DMS153 (cell line): ENCODE measurements around the gene KCNQ5.
"Not testable (repeated sequence)": the region's sequence is repeated elsewhere in the genome, so short reads cannot be mapped to it uniquely, and the experiment has no call there.

Experiments used
- DNase-seq: peaks from one replicate; lab custom pipeline; 2025; lab: John Stamatoyannopoulos, UW

Gene KCNQ5

DNA sequence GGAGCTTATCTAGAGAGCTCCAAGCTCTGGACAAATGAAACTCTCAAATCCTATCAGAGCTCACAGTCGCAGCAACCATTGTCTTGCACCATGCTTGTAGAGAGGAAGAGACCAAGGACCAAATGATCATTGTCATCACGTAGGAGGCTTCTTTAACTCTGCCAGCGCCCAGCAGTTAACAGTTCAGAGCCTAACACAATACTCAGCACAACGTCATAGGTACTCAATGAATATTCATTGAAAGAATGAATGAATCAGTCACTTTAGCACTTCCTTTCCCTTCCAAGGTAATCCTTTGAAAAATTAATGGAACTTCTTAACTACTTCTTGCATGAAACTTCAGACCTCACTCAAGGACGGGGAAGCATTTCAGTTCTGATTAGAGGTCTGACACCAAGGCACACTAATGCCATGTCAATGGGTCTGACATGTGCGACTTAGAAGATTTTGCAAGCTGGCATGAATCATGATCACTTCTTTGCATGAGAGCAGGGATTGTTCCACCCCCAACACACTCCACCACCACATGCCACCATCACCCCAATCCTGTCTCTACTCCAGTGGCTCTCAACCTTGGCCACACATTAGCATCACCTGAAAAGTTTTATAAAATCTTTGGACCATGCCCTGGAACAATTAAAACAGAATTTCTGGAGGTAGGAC is 558.3 kb downstream of the KCNQ5 start:
- no peak for DNase-seq

DNA sequence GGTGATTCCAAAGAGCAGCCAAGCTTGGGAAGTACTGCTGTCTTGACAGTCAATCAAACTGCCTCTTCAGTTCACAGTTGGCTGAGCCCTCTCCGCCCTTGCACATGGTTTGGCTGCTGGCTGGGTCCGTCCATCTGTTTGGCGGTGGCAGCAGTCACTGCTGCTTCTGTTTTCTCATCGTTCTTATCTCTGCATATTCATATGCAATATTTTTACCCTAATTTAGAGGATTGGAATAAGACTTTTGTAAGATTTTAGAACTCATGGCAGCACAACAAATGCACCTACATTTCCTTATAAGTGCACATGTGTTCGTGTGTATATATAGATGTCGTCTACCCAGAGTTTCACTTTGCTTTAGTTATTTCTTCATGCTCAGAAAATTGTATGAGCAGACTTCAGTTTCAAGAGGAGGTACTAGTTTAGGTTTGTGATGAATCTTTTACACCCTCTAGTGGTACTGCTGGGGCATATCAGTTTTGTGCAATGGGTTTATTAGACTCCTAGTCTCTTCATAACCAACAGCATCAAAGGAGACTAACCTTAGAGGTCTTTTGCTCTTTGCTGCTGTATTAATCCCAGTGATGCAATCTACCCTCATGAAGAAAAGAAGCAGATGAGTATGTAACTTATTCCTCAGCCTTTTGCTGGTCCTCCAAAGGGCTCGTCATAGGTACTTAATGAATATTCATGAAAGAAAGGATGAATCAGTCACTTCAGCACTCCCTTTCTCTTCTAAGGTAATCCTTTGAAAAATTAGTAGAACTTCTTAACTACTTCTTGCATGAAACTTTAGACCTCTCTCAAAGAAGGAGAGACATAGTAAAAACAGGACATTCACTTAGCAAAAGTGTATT is 559.1 kb downstream of the KCNQ5 start:
- peak; percentile 51 for DNase-seq

DNA sequence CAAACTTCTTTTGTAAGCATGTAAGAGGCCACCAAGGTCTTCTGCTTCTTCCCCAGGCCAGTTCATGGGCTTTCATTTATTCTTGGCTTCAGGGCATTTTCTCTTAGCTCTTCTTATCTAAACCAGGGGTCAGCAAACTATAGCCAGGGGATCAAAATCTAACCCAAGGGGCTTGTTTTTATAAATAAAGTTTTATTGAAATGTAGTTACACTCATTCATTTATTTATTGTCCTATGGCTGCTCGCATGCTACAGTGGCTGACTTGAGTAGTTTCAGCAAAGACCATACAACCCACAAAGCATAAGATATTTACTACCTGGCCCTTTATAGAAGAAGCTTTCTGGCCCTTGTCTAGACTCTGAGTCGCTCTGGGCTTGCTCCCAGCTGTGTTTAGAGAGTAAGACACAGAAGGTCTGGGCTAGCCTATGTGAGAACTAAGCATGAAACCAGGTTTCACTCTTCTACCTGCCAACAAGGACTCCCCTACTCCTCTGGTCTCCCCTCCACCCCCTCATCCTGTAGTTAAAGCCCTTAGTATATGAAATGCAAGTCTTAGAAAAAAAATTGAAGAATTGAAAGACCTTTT is 560.2 kb downstream of the KCNQ5 start:
- DNase-seq = no peak

DNA sequence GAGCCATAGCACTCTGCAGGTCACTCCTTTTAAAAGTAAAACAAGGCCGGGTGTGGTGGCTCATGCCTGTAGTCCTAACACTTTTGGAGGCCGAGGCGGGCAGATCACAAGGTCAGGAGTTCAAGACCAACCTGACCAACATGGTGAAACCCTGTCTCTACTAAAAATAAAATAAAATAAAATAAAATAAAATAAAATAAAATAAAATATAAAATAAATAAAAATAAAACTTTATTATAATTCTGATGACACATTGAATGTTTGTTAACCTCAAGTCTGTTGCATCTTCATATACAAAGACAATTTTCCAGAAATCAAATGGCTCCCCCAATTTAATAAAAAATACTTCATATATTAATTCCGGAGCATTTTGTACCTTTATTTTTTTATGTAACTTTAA is 571.4 kb downstream of the KCNQ5 start:
- DNase-seq = not testable (repeated sequence)

DNA sequence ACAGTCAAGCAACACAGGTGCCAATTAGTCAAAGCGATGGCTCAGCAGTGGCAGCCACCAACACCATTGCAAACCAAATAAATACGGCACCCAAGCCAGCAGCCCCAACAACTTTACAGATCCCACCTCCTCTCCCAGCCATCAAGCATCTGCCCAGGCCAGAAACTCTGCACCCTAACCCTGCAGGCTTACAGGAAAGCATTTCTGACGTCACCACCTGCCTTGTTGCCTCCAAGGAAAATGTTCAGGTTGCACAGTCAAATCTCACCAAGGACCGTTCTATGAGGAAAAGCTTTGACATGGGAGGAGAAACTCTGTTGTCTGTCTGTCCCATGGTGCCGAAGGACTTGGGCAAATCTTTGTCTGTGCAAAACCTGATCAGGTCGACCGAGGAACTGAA is 572.9 kb downstream of the KCNQ5 start:
- DNase-seq = no peak

DNA sequence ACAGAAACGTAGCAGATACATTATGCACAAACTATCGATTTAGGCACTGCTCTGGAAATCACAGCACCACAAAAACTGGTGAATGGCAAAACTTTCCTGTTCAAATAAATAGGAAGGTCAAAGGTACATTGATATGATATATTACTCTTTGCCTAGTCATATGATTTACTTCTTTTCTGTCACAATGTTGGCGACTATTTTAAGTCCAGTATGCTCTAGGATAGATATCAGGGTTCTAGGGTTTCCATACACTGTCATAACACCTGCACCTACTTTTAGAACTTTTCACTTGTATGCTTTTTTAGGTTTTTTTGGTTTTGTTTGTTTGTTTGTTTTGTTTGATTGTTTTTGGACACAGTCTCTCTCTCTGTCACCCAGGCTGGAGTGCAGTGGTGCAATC is 578.4 kb downstream of the KCNQ5 start:
- no peak for DNase-seq

DNA sequence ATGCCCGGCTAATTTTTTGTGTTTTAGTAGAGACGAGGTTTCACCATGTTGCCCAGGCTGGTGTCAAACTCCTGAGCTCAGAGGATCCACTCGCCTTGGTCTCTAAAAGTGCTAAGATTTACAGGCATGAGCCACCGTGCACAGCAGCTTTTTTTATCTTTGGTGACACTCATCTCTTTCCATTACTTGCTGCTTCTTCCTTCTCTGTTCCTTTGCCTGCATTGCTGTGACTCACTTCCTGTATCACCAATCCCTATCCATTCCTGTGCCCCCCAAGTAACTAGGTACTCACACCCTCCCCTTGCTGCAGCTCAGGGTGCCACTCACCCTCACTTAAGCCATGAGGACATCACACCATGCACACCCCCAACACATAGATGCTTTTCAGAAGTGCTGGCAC is 578.9 kb downstream of the KCNQ5 start:
- no peak for DNase-seq

DNA sequence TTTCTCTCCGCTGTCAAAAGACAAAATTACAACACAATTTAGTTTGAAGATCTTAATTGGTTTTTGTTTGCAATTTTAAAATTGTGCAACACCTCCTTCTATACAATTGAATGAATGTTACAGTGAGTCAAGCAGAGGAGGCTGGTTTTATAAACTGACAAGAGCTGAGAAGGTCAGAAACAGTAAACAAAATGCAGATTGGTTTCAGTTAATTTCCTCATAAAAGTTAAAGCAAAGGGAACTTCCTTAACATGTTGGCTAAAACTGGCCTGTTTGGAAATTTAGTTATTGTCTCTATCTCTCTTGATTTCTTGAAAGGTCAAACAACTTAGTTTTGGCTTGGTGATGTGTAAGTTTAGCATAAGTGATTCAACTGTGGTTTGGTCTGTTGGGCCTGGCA is 581.2 kb downstream of the KCNQ5 start:
- no peak for DNase-seq

DNA sequence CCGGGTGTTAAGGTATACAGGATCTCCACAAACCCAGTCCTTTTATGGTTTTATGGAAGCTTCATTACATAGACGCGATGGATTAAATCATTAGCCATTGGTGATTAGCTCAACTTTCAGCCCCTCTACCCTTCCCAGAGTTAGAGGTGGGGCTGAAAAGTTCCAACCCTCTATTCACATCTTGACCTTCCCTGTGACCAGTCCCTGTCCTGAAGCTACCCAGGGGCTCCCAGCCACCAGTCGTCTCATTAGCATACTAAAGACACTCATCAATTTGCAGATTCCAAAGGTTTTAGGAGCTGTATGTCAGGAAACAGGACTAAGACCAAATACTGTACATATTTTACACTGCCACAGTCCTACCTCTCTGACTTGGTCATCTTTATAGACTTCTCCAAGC is 582.4 kb downstream of the KCNQ5 start:
- no peak for DNase-seq

DNA sequence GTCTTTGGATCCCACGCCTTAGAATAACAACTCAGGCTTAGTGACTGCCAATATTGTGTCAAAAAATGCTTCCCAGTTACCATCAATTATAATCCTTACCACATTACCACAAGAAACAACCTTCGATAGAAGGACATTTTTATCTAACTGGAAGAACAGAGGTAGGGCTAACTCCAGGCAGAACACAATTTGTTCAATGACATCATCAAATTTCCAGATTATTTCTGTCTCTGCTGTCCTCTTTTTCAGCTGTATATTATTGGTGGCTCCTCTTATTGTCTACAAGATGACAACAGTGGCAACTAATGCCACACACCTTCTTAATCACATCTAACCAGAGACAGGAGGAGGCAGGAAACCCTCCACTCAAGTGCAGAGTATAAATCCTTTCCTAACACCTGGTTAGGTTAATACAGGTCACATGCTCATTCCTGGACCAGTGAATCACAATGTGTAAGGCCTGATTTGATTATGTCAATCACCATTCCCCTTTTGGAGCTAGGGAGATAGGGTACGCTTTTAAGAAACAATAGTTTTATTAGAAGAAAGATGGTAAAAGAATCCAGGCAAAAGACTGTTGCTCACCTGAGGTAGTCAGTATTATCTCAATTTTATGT is 585.5 kb downstream of the KCNQ5 start:
- DNase-seq = no peak

DNA sequence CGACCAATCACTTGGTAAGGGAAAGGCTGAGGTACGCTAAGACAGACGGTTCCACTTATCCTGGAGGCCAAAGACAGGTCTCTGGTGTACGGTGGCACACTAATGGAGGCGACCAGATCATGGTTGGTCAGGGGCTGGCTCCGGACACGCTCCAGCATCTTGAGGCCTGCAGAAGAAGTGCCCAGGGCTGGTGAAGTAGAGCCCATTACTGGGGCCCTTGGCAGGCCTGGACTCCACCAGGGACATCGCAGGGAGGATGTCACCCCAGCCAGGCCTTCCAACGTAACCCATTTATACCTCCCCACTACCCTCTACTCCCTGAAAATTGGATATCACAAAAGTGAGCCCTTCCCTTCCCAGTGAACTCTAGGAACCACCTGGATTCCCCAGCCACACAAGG is 587.3 kb downstream of the KCNQ5 start:
- no peak for DNase-seq

DNA sequence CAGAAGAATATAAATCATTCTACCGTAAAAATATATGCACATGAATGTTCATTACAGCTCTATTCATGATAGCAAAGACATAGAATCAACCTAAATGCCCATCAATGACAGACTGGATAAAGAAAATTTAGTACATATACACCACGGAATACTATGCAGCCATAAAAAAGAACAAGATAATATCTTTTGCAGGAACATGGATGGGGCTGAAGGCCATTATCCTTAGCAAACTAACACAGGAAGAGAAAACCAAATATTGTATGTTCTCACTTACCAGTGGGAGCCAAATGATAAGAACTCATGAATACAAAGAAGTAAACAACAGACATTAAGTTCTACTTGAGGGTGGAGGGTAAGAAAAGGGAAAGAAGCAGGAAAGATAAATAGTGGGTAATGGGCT is 595.0 kb downstream of the KCNQ5 start:
- no peak for DNase-seq

DNA sequence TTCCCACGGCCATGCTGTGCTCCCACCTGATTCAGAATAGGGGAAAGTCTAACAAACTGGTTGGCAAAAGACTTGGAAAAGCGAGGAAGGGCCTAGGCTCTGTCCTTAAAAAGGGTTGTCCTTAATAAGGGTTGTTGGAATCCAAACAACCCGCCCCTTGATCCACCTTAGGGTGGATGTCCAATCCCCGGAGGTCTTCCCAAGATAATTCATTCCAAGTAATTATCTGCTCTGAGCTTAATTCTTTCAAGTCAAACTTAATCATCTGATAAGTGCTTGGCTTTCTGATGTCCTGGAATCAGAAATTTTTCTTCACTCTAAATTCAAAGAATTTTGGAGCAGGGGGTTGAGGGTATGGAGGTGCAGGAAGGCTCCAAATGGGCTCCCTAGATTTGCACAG is 603.5 kb downstream of the KCNQ5 start, which contains the start of gene KHDC1L:
Gene KHDC1L (minus strand): TSS at position 101 of the 400 bp plus-strand sequence. CDS start 88 bp downstream, at position 13.
- no peak for DNase-seq

DNA sequence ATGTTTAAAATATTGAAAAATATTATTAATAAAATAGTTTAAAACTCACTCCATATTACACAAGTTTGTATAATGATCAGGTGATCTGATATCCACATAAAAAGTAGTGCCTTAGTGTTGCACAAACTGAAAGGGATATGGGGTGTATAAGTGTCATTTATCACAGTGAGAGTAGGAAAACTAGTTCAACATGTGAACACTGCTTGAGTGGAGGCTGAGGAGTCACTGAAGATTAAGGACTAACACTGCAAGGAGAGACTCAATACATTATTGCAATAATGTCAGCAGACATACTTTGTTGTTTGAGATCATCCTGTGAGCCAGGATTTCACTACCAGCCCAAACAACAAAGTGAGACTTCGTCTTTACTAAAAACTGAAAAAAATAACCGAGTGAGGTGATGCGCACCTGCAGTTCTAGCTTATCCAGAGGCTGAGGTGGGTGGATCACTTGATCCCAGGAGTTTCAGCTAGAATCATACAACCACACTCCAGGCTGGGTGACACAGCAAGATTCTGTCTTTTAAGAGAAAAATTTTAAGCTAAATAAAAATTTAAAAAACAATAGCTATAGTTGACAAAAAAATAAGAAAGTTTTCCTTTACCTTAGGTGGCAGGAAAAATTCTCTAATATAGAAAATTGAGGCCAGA is 605.9 kb downstream of the KCNQ5 start:
- DNase-seq = no peak

DNA sequence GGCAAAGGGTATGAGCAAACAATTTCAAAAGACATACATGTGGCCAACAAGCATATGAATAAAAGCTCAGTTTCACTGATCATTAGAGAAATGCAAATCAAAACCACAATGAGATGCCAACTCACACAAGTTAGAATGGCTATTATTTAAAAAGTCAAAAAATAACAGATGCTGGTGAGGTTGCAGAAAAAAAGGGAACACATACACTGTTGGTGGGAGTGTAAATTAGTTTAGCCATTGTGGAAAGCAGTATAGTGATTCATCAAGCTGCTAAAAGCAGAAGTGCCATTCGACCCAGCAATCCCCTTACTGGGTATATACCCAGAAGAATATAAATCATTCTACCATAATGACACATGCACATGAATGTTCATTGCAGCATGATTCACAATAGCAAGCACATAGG is 610.1 kb downstream of the KCNQ5 start:
- DNase-seq = no peak

DNA sequence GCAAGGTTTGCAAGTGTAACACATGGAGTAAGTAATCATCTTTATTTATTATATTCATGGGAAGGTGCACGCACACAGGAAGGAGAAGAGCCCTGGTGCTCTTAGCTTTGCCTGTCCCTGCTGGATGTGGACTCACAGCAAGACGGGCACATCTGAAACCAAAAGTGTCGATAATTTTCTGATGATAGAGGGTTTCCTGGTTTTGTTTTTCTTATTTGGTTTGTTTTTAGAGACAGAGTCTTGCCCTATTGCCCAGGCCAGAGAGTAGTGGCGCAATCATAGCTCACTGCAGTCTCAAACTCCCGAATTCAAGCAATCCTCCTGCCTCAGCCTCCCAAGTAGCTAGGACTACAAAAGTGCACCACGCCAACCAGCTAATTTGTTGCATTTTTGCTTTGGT is 611.2 kb downstream of the KCNQ5 start:
- no peak for DNase-seq

DNA sequence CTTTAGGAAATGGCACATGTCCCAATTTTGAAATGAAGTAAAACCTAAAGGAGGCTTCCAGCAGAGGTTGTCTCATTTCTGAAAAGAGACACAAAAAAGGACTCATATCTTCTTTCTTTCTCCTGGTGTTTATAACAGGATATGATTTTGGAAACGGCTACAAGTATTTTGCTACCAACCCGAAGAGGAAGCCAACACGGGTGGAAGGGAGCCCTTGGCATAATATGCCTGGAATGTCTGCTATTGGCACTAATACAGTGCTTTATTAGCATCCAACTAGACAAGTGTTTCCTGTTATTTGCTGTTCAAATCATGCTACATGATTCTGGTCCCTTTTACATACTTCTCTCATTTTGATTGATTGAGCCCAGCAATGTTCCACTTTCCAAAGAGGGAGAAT is 612.1 kb downstream of the KCNQ5 start:
- DNase-seq = not testable (repeated sequence)

DNA sequence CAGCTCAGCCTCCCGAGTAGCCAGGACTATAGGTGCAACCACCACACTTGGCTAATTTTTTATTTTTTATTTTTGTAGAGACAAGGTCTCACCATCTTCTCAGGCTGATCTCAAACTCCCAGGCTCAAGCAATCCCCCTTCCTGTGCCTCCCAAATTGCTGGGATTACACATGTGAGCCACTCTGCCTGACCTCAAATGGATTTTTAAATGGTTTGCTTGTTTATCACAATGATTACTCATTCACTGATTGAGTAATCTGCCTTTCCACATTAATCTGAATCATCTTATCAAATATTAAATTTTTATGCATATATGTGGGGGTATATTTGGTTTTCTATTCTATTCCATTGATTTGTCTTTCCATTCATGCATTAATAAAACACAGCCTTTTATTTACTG is 612.9 kb downstream of the KCNQ5 start:
- no peak for DNase-seq

DNA sequence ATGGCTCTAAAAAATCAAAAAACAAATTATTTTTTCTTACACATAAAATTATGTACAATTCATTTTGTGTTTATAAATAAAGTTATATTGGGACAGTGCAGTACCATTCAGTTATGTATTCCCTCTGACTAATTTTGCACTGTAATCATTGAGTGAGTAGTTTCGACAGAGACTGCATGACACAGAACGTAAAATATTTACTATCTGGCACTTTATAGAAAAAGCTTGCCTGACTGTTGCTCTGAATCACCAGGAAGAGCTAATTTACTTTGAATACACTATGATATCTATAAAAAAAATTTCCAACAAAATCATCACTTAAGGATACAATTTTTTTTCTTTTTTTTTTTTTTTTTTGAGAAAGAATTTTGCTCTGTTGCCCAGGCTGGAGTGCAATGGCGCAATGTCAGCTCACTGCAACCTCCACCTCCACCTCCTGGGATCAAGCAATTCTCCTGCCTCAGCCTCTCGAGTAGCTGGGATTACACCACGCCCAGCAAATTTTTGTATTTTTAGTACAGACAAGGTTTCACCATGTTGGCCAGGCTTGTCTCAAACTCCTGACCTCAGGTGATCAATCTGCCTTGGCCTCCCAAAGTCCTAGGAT is 614.4 kb downstream of the KCNQ5 start:
- DNase-seq = no peak

DNA sequence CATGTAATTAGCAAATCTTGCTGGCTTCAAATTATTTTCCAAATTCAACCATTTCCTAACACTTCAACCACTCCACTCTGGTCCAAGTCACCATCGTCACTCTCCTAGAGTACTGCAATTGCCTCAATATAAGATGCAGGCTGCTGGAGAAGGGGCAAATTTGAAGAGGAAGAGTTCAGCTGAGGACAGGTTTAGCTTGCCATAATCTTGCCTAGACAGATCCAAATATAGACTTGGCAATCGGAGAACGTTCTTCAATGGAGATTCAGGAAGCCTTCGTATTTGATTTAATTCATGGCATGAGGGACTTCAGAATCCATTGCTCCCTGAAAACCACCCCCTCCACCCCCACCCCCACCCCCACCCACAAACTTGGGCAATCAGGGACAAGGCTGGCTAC is 618.9 kb downstream of the KCNQ5 start:
- no peak for DNase-seq

DNA sequence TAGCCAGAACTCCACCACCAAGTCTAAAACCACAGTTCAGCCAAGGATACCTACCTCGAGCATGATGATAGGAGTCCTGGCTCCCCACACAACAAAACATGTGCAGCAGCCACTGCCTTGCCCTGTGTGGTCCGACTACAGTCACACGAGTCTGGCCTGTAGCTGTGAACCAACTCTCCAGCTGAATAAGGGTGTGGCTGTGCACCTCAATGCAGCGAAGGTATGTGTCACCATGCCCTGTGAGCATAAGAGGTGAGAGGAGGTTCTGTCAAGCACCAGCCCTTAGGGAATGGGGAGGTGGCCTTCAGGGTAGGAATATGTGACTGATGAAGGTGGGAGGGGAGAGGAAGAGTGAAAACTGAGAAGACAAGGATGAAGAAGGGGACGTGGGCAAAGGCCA is 620.1 kb downstream of the KCNQ5 start:
- no peak for DNase-seq
